Measurements from ENCODE around the gene MT1F. TPM values are rescaled to one million over a fixed set of nuclear protein-coding genes. Genes with fewer than 3 reads are reported as not detected.

The MT1F gene
- total RNA-seq, 1 experiment from 2014 or later = 7.3 TPM

- ATAC-seq (peak; percentile 24), DNase-seq (ENCODE audit: low read depth, low spot score) (no peak)
- Histone ChIP-seq H3K27me3 (ENCODE audit: insufficient read depth, low read length) (no peaks in the 10 kb centered on the region), H3K4me1 (ENCODE audit: control insufficient read depth in 1 of 2, insufficient read depth in 2 of 2, low read length in 2 of 2) (peaks cover 12 to 48% of the 10 kb centered on the region in 2 experiments), H4K20me1 (ENCODE audit: insufficient read depth) (no peaks in the 10 kb centered on the region), H3K4me2 (ENCODE audit: low read length) (peak overlapping the region; percentile 88), H3K79me2 (ENCODE audit: insufficient read depth, low read length) (peaks cover 12% of the 10 kb centered on the region), H3K9ac (ENCODE audit: low read length) (peak overlapping the region; percentile 87), H3K4me3 (replicated peaks in 1 of 2; ENCODE audit: low read depth in 1 of 2, low read length in 2 of 2) (peak overlapping the region; percentile 66 to 72), H3K36me3 (ENCODE audit: control insufficient read depth in 1 of 2, insufficient read depth in 2 of 2, low read length in 2 of 2) (no peaks in the 10 kb centered on the region), H3K9me2 (ENCODE audit: insufficient read depth) (no peaks in the 10 kb centered on the region), H3K27ac (ENCODE audit: low read depth, low read length) (peak overlapping the region; percentile 97), H2AFZ (ENCODE audit: low read depth, low read length, poor library complexity, severe bottlenecking) (no peak overlapping the region), H3K9me3 (ENCODE audit: control insufficient read depth in 1 of 2, insufficient read depth in 1 of 2, low read depth in 1 of 2, low read length in 2 of 2) (no peaks in the 10 kb centered on the region)
- POLR2A ChIA-PET = interaction anchor here (0.8 to 9.4 kb wide), 20 partner anchors 7 to 305 kb away, joined by 3 to 344 read pairs (median 5); partner anchors contain the start of genes MT1F, MT1X, MT2A and NUDT21
- RAD21 ChIA-PET (ENCODE audit: low non-redundant PET in 1 of 2, low total read pairs in 2 of 2, uncharacterized antibody in 2 of 2, unreplicated experiment in 2 of 2) = interaction anchor here (0.7 to 2.7 kb wide), 9 partner anchors 15 to 76 kb away, joined by 3 to 7 read pairs (median 4); partner anchors contain the start of gene MT2A (in 1 of the 2)
- intact Hi-C loops (cut with micrococcal nuclease) = loop anchor here (1.0 to 5.0 kb wide), 3 partner anchors 18 to 56 kb away; partner anchors contain the start of genes MT1X and MT2A
- TSS peak; percentile 94 for BruUV-seq (replicated peaks)
- CTCF ChIA-PET = interaction anchor here (1.0 to 2.8 kb wide), 6 partner anchors 16 to 76 kb away, joined by 3 to 7 read pairs (median 4); partner anchors contain the start of gene MT2A
- no peak for TF ChIP-seq YY1 (IDR thresholded peaks at IDR 0.05; ENCODE audit: extremely low read depth, insufficient replicate concordance, low read depth, low read length)
- TF ChIP-seq CTCF (IDR thresholded peaks at IDR 0.05 in 2 of 3, conservative IDR thresholded peaks at IDR 0.05 in 1 of 3; ENCODE audit: borderline replicate concordance in 1 of 3, insufficient read depth in 1 of 3, low read depth in 2 of 3, low read length in 2 of 3) = no peak
- no peak for TF ChIP-seq SIN3A (IDR thresholded peaks at IDR 0.05; ENCODE audit: low read depth)
- no peak for TF ChIP-seq SRF (IDR thresholded peaks at IDR 0.05; ENCODE audit: low read depth)
- no peak for TF ChIP-seq SP1 (IDR thresholded peaks at IDR 0.05; ENCODE audit: low read depth)
- no peak for TF ChIP-seq EZH2 (IDR thresholded peaks at IDR 0.05)
- TF ChIP-seq, protein P1, sequence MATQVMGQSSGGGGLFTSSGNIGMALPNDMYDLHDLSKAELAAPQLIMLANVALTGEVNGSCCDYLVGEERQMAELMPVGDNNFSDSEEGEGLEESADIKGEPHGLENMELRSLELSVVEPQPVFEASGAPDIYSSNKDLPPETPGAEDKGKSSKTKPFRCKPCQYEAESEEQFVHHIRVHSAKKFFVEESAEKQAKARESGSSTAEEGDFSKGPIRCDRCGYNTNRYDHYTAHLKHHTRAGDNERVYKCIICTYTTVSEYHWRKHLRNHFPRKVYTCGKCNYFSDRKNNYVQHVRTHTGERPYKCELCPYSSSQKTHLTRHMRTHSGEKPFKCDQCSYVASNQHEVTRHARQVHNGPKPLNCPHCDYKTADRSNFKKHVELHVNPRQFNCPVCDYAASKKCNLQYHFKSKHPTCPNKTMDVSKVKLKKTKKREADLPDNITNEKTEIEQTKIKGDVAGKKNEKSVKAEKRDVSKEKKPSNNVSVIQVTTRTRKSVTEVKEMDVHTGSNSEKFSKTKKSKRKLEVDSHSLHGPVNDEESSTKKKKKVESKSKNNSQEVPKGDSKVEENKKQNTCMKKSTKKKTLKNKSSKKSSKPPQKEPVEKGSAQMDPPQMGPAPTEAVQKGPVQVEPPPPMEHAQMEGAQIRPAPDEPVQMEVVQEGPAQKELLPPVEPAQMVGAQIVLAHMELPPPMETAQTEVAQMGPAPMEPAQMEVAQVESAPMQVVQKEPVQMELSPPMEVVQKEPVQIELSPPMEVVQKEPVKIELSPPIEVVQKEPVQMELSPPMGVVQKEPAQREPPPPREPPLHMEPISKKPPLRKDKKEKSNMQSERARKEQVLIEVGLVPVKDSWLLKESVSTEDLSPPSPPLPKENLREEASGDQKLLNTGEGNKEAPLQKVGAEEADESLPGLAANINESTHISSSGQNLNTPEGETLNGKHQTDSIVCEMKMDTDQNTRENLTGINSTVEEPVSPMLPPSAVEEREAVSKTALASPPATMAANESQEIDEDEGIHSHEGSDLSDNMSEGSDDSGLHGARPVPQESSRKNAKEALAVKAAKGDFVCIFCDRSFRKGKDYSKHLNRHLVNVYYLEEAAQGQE (IDR thresholded peaks at IDR 0.05; ENCODE audit: low read depth) = no peak
- TF ChIP-seq RAD21 (IDR thresholded peaks at IDR 0.05; ENCODE audit: low read depth) = no peak
- TF ChIP-seq TCF7L2 (IDR thresholded peaks at IDR 0.05; ENCODE audit: borderline replicate concordance, extremely low read depth, insufficient read depth, insufficient read length) = no peak
- TF ChIP-seq, protein P2, sequence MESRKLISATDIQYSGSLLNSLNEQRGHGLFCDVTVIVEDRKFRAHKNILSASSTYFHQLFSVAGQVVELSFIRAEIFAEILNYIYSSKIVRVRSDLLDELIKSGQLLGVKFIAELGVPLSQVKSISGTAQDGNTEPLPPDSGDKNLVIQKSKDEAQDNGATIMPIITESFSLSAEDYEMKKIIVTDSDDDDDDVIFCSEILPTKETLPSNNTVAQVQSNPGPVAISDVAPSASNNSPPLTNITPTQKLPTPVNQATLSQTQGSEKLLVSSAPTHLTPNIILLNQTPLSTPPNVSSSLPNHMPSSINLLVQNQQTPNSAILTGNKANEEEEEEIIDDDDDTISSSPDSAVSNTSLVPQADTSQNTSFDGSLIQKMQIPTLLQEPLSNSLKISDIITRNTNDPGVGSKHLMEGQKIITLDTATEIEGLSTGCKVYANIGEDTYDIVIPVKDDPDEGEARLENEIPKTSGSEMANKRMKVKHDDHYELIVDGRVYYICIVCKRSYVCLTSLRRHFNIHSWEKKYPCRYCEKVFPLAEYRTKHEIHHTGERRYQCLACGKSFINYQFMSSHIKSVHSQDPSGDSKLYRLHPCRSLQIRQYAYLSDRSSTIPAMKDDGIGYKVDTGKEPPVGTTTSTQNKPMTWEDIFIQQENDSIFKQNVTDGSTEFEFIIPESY (IDR thresholded peaks at IDR 0.05; ENCODE audit: extremely low read depth, insufficient replicate concordance, low read length) = no peak
- no peak for TF ChIP-seq ZNF274 (IDR thresholded peaks at IDR 0.05; ENCODE audit: low read depth, low read length)
- no peak for TF ChIP-seq FOSL1 (IDR thresholded peaks at IDR 0.05; ENCODE audit: low read depth)
- no peak for TF ChIP-seq EGR1 (IDR thresholded peaks at IDR 0.05; ENCODE audit: low read depth)
- no peak for TF ChIP-seq CEBPB (IDR thresholded peaks at IDR 0.05; ENCODE audit: low read depth)
- TF ChIP-seq ZFX (IDR thresholded peaks at IDR 0.05) = 0 out of 2 replicates have a peak, but pooled peaks have one; percentile 27
- TF ChIP-seq, protein P3, sequence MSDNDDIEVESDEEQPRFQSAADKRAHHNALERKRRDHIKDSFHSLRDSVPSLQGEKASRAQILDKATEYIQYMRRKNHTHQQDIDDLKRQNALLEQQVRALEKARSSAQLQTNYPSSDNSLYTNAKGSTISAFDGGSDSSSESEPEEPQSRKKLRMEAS (IDR thresholded peaks at IDR 0.05) = peak; percentile 24; the same call in 1 of the 2 replicates
- no peak for TF ChIP-seq EZH2phosphoT487 (IDR thresholded peaks at IDR 0.05; ENCODE audit: borderline replicate concordance)
- TF ChIP-seq CBX3 (IDR thresholded peaks at IDR 0.05; ENCODE audit: low read depth) = no peak
These were observed 31.7 kb upstream of the MT1F start for GRCh38 chr16:56625943-56626654.

Measured in HCT116 (cell line).